Right atrium auricular region (tissue), 2 donors: Measurements from ENCODE around the gene CERCAM. TPM values are rescaled to one million over a fixed set of nuclear protein-coding genes. Genes with fewer than 3 reads are reported as not detected.
"Not testable (repeated sequence)": the region's sequence is repeated elsewhere in the genome, so short reads cannot be mapped to it uniquely, and the experiment has no call there.

Experiments
- DNase-seq: peaks from one replicate; pipeline ENCODE4 v3.0.0-alpha.2; 2019; ENCODE audit warnings: low spot score
- H3K27ac ChIP-seq, 2 donors: fragments of 200-600 bp; sonication (generic); 1 replicate in 1 of 2; 2 replicates in 1 of 2; pipeline ENCODE4 v1.5.1; 2016 to 2019
- H3K27me3 ChIP-seq, 2 donors: fragments of 200-600 bp; sonication (generic); one replicate each; pipeline versions ENCODE4 v1.5.1 to v1.6.0; 2017 to 2019
- H3K36me3 ChIP-seq: fragments of 200-600 bp; sonication (generic); one replicate; pipeline ENCODE4 v1.5.1; 2016
- H3K4me1 ChIP-seq, 2 donors: fragments of 200-600 bp; sonication (generic); one replicate each; pipeline versions ENCODE4 v1.5.1 to v1.6.0; 2017 to 2019
- H3K4me3 ChIP-seq, 2 donors: fragments of 200-600 bp; sonication (generic); 1 replicate in 1 of 2; 2 replicates in 1 of 2; pipeline ENCODE4 v1.5.1; 2017 to 2019; ENCODE audit warnings: mild to moderate bottlenecking in 1 of 2, moderate library complexity in 1 of 2
- H3K9me3 ChIP-seq, 2 donors: fragments of 200-600 bp; sonication (generic); one replicate each; pipeline ENCODE4 v1.5.1; 2019
- total RNA-seq, 2 donors: library from RNA; depleted of rRNA; stranded (reverse); fragments of >200 nt; gene quantifications; one replicate each; pipeline ENCODE4 v1.1.0, GENCODE V29; 2016
- TF ChIP-seq, protein P1 (sequence below), 2 donors: fragments of 200-600 bp; sonication (generic); IDR thresholded peaks; one replicate each; pipeline ENCODE4 v1.5.1; 2019; ENCODE audit warnings: antibody characterized with exemption in 2 of 2

CERCAM gene
- total RNA-seq, 2 donors from 2014 or later = 13.3 to 15.8 TPM

DNA sequence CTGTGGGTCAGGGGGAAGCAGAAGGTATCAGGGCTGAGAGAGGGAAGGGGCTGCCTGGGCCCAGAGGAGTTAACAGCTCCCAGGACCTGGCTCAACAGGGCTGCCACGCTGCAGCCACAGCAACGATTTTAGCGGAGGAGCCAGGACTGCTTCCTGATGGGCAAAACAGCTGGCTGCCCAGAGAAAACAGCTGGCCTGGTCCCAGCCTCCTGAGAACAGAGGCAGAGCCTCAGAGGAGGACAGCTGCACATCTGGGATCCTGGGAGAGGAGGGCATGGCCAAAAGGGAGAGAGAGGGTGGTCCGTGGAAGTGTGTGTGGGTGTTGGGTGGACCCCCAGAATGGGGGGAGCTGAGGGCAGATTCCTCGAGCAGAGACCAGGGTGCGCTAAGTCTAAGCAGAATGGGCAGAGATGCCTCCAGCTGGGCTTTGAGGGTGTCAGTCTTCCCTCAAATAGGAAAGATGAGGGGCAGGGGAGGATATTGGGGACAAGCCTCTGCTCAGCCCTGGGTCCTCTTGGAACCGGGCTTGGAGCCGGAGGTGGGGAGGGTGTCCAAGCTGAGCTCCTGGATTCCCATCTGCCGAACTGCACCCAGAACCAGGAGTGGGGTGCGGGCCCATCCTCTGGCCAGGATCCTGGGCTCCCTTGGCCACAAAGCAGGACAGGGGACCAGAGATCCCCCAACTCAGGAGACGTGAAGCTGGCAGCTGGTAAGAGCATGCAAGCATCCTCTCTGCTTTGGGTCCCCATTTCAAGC, 9.1 kb upstream of the CERCAM start:
- Histone ChIP-seq H3K27ac (no peak overlapping the region), H3K4me1 (no peaks in the 10 kb centered on the region), H3K27me3 (no peaks in the 10 kb centered on the region), H3K9me3 (no peaks in the 10 kb centered on the region), H3K36me3 (no peaks in the 10 kb centered on the region), H3K4me3 (no peak overlapping the region)
- TF ChIP-seq, protein P1, sequence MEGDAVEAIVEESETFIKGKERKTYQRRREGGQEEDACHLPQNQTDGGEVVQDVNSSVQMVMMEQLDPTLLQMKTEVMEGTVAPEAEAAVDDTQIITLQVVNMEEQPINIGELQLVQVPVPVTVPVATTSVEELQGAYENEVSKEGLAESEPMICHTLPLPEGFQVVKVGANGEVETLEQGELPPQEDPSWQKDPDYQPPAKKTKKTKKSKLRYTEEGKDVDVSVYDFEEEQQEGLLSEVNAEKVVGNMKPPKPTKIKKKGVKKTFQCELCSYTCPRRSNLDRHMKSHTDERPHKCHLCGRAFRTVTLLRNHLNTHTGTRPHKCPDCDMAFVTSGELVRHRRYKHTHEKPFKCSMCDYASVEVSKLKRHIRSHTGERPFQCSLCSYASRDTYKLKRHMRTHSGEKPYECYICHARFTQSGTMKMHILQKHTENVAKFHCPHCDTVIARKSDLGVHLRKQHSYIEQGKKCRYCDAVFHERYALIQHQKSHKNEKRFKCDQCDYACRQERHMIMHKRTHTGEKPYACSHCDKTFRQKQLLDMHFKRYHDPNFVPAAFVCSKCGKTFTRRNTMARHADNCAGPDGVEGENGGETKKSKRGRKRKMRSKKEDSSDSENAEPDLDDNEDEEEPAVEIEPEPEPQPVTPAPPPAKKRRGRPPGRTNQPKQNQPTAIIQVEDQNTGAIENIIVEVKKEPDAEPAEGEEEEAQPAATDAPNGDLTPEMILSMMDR (IDR thresholded peaks at IDR 0.05) = no peak
- DNase-seq = no peak

DNA sequence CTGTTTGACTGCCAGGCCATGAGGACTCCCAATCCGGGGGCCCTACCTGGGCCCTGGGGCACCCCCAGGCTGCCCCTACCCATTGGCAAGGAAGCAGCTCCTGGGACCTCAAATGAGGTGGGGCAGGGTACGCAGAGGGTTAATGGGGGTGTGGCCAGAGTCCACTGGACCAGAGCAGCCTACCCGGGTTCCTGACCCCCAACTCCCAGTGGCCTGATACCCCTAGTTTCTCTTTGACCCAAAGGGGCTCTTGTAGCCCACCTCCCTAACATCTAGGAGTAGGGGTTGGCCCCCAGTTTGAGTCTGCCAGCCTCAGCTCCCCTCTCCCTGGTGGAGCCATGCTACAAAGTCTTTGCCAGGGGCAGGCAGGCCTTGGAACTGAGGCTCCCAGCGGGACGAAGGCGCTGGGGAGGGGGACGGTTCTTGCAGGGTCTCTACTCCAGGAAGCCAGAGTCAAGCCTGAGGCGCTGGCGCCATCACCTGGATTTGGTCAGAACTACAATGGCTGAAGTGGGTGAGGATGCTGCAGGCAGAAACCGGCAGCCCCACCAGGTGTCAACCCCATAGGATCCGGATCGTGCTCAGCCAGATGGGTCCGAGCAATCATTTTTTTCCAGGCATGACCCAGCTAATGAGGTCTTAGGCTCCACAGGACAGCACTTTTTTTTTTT, 8.4 kb upstream of the CERCAM start:
- Histone ChIP-seq H3K27me3 (no peaks in the 10 kb centered on the region), H3K4me3 (no peak overlapping the region), H3K36me3 (no peaks in the 10 kb centered on the region), H3K9me3 (no peaks in the 10 kb centered on the region), H3K4me1 (no peaks in the 10 kb centered on the region), H3K27ac (no peak overlapping the region)
- no peak for DNase-seq
- TF ChIP-seq, protein P1 (IDR thresholded peaks at IDR 0.05) = peak in 1 of 2 donors; percentile 66

DNA sequence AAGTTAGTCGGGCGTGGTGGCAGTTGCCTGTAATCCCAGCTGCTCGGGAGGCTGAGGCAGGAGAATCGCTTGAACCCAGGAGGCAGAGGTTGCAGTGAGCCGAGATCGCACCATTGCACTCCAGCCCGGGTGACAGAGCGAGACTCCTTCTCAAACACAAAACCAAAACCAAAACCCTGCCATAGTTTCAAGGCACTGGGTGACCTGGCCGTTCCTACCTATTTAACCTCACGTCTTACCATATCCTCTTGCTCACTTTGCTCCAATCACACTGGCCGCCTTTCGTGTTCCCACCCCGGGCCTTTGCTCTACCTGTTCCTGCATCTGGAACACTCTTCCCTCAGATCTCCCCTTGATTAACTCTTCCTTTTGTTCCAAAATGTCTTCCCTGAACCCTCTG, 6.9 kb upstream of the CERCAM start:
- not testable (repeated sequence) for H3K4me3 ChIP-seq, DNase-seq, H3K4me1 ChIP-seq, H3K36me3 ChIP-seq, H3K27ac ChIP-seq, H3K27me3 ChIP-seq, H3K9me3 ChIP-seq

DNA sequence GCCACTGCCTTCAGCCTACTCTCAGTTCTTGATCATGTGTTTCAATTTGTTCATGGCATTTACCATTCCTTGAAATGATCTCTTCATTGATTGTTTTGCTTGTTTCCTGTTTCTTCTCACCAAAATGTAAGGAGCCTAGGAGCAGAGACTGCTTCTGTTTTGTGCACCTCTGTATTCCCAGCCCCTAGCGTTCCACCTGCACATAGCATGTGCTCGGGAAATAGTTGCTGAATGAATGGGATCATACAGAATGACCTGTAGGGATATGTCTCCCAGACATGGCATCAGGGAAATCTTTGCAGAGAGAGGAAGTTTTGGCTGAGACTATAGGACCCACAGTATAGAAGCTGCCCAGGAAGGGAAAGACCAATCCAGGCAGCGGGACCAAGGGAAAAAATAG, 6.2 kb upstream of the CERCAM start:
- Histone ChIP-seq H3K4me1 (peaks cover 3 to 7% of the 10 kb centered on the region in 2 donors), H3K27me3 (no peaks in the 10 kb centered on the region), H3K4me3 (no peak overlapping the region), H3K27ac (no peak overlapping the region), H3K9me3 (no peaks in the 10 kb centered on the region), H3K36me3 (no peaks in the 10 kb centered on the region)
- TF ChIP-seq, protein P1 (IDR thresholded peaks at IDR 0.05) = no peak
- DNase-seq = no peak

GRCh38 chr9:128415281-128415680, 5.4 kb upstream of the CERCAM start:
- Histone ChIP-seq H3K27me3 (no peaks in the 10 kb centered on the region), H3K4me1 (peaks cover 5 to 13% of the 10 kb centered on the region in 2 donors), H3K27ac (no peak overlapping the region), H3K9me3 (no peaks in the 10 kb centered on the region), H3K4me3 (no peak overlapping the region), H3K36me3 (no peaks in the 10 kb centered on the region)
- DNase-seq = no peak
- TF ChIP-seq, protein P1 (IDR thresholded peaks at IDR 0.05) = no peak

GRCh38 chr9:128416014-128416413, 4.6 kb upstream of the CERCAM start:
- peaks cover 5 to 14% of the 10 kb centered on the region in 2 donors for H3K4me1 ChIP-seq
- DNase-seq = no peak
- no peaks in the 10 kb centered on the region for H3K9me3 ChIP-seq
- no peak overlapping the region for H3K27ac ChIP-seq
- no peak overlapping the region for H3K4me3 ChIP-seq
- no peaks in the 10 kb centered on the region for H3K36me3 ChIP-seq
- TF ChIP-seq, protein P1 (IDR thresholded peaks at IDR 0.05) = no peak
- no peaks in the 10 kb centered on the region for H3K27me3 ChIP-seq
